Neural progenitor cell (in vitro differentiated cells): ENCODE measurements around the gene KLK14.

ENCODE experiments used
- CTCF ChIP-seq: fragments of 200-600 bp; sonication (generic); IDR thresholded peaks from 2 replicates; pipeline ENCODE4 v1.5.1; 2017; ENCODE audit warnings: antibody characterized with exemption, mild to moderate bottlenecking
- EZH2 ChIP-seq: fragments of 200-600 bp; sonication (generic); IDR thresholded peaks from 2 replicates; pipeline ENCODE4 v1.6.1; 2017; ENCODE audit warnings: antibody characterized with exemption, mild to moderate bottlenecking, moderate library complexity

- TF ChIP-seq EZH2 (no peak), CTCF (no peak)
These were observed 22.4 kb downstream of the KLK14 start for GRCh38 chr19:51060336-51060735.
